SH-SY5Y (cell line): Measurements from ENCODE around the gene MYO7B.

Source experiments
- GATA2 ChIP-seq: IDR thresholded peaks from 2 replicates; pipeline ENCODE4 v1.6.1; 2011; ENCODE audit warnings: mild to moderate bottlenecking, low read depth, low read length
- GATA3 ChIP-seq: IDR thresholded peaks from 2 replicates; pipeline ENCODE4 v1.6.1; 2011; ENCODE audit warnings: low read depth, mild to moderate bottlenecking, low read length, moderate library complexity

Gene MYO7B

GRCh38 chr2:127609818-127610217 is 74.3 kb downstream of the MYO7B start:
- TF ChIP-seq GATA2 (no peak), GATA3 (no peak)

- TF ChIP-seq GATA2 = no peak
- no peak for TF ChIP-seq GATA3
These were observed 75.1 kb downstream of the MYO7B start for GRCh38 chr2:127610561-127610960.

GRCh38 chr2:127611076-127611925 is 75.8 kb downstream of the MYO7B start:
- TF ChIP-seq GATA3 (no peak), GATA2 (no peak)

GRCh38 chr2:127612111-127612822 is 76.8 kb downstream of the MYO7B start:
- TF ChIP-seq GATA2 (no peak), GATA3 (no peak)

- TF ChIP-seq GATA3 (no peak), GATA2 (no peak)
These were observed 78.8 kb downstream of the MYO7B start for GRCh38 chr2:127614246-127614645.

GRCh38 chr2:127614731-127615130 is 79.2 kb downstream of the MYO7B start:
- TF ChIP-seq GATA2 (no peak), GATA3 (no peak)

GRCh38 chr2:127615511-127616166 is 80.2 kb downstream of the MYO7B start:
- TF ChIP-seq GATA3 = no peak
- TF ChIP-seq GATA2 = no peak

GRCh38 chr2:127618551-127619202 is 83.2 kb downstream of the MYO7B start:
- TF ChIP-seq GATA3 = no peak
- no peak for TF ChIP-seq GATA2

- no peak for TF ChIP-seq GATA3
- TF ChIP-seq GATA2 = no peak
These were observed 83.7 kb downstream of the MYO7B start for GRCh38 chr2:127619203-127619590.

GRCh38 chr2:127619877-127620705 is 84.6 kb downstream of the MYO7B start:
- TF ChIP-seq GATA2 = no peak
- TF ChIP-seq GATA3 = no peak

GRCh38 chr2:127620866-127621265 is 85.4 kb downstream of the MYO7B start:
- TF ChIP-seq GATA2 (no peak), GATA3 (no peak)

- TF ChIP-seq GATA2 (no peak), GATA3 (no peak)
These were observed 86.5 kb downstream of the MYO7B start for GRCh38 chr2:127621981-127622431.

GRCh38 chr2:127622561-127623387 is 87.3 kb downstream of the MYO7B start:
- no peak for TF ChIP-seq GATA3
- no peak for TF ChIP-seq GATA2
